ENCODE measurements around the gene PAXIP1. TPM values are rescaled to one million over a fixed set of nuclear protein-coding genes. Genes with fewer than 3 reads are reported as not detected.
"Not testable (repeated sequence)": the region's sequence is repeated elsewhere in the genome, so short reads cannot be mapped to it uniquely, and the experiment has no call there.

PAXIP1 gene
- total and polyA plus RNA-seq, 2 donors (not counting 3 experiments of a cell fraction or from before 2014, with no cell fraction given), result 10.0 to 15.8 TPM

- Histone ChIP-seq H3K9ac (replicated peaks; ENCODE audit: extremely low read depth, insufficient read depth, low read length) (peak overlapping the region; percentile 75), H3K4me3 (replicated peaks in 1 of 3; ENCODE audit: insufficient read depth in 1 of 3, low read depth in 1 of 3, low read length in 3 of 3) (peak overlapping the region; percentile 45 to 91 (median 89)), H3K9me3 (replicated peaks; ENCODE audit: control insufficient read depth, insufficient read depth, low read length) (no peaks in the 10 kb centered on the region), H4K20me1 (replicated peaks; ENCODE audit: control insufficient read depth, extremely low read depth, insufficient read depth, low read length) (no peaks in the 10 kb centered on the region), H3K9me1 (replicated peaks; ENCODE audit: control insufficient read depth, extremely low read depth, insufficient read depth, low read length) (no peaks in the 10 kb centered on the region), H2AFZ (ENCODE audit: low read depth, low read length) (peak overlapping the region; percentile 100), H3K27me3 (ENCODE audit: control insufficient read depth in 2 of 2, insufficient read depth in 2 of 2, low read length in 2 of 2) (peaks cover 0 to 5% of the 10 kb centered on the region in 2 experiments), H3K4me1 (ENCODE audit: control insufficient read depth, extremely low read depth, insufficient read depth, low read length) (peaks cover 8% of the 10 kb centered on the region), H3K79me2 (ENCODE audit: control insufficient read depth, insufficient read depth, low read length) (no peaks in the 10 kb centered on the region), H3K36me3 (ENCODE audit: control insufficient read depth in 2 of 2, extremely low read depth in 1 of 2, insufficient read depth in 2 of 2, low read length in 2 of 2) (no peaks in the 10 kb centered on the region), H3K4me2 (ENCODE audit: insufficient read depth, low read length) (peak overlapping the region; percentile 99), H3K27ac (ENCODE audit: insufficient read depth, low read depth, low read length) (peak overlapping the region; percentile 49)
- intact Hi-C loops (cut with micrococcal nuclease), result loop anchor here (1.0 to 5.0 kb wide), 13 partner anchors 26 to 670 kb away; partner anchors contain the start of genes HTR5A, INSIG1 and PAXIP1
- POLR2A ChIA-PET, result no interaction called here
- peak; percentile 86 for DNase-seq (ENCODE audit: low read depth, low spot score)
- BruUV-seq (replicated peaks), result no TSS peak
- FAIRE-seq, result peak; percentile 86
- dilution Hi-C loops (cut with MboI; ENCODE audit: extremely low pct_ligation_motif_present, low sequenced_read_pairs), result no loop called here
- CTCF ChIA-PET, result interaction anchor here (0.6 to 4.6 kb wide), 61 partner anchors 9 to 840 kb away, joined by 3 to 62 read pairs (median 5); partner anchors contain the start of genes CNPY1 and INSIG1
- peak; percentile 45 to 53 for TF ChIP-seq CTCF (IDR thresholded peaks at IDR 0.05; ENCODE audit: extremely low read depth in 1 of 2, insufficient read depth in 1 of 2, low read depth in 1 of 2, low read length in 2 of 2)
- no peak for TF ChIP-seq MYC (IDR thresholded peaks at IDR 0.05; ENCODE audit: low read depth, low read length)
- no peak for TF ChIP-seq MAX (IDR thresholded peaks at IDR 0.05; ENCODE audit: insufficient read depth, insufficient read length)
These were observed 75.2 kb downstream of the PAXIP1 start for GRCh38 chr7:154927624-154928125.

DNA sequence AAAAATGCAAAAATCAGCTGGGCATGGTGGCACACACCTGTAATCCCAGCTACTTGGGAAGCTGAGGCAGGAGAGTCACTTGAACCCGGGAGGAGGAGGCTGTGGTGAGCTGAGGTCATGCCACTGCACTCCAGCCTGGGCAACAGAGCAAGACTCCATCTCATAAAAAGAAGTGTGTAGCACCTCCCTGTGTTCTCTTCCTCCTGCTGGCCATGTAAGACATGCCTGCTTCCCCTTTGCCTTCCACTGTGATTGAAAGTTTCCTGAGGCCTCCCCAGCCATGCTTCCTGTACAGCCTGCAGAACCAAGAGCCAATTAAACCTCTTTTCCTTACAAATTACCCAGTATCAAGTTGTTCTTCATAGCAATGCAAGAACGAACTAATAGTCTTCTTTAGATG, 80.5 kb downstream of the PAXIP1 start:
- not testable (repeated sequence) for BruUV-seq (replicated peaks)

More for the DNA sequence above, 80.5 kb downstream of the PAXIP1 start:
- H3K4me3 ChIP-seq (replicated peaks in 1 of 3; ENCODE audit: insufficient read depth in 1 of 3, low read depth in 1 of 3, low read length in 3 of 3); FAIRE-seq; dilution Hi-C loops (cut with MboI; ENCODE audit: extremely low pct_ligation_motif_present, low sequenced_read_pairs); DNase-seq (ENCODE audit: low read depth, low spot score); H3K4me1 ChIP-seq (ENCODE audit: control insufficient read depth, extremely low read depth, insufficient read depth, low read length); H3K27ac ChIP-seq (ENCODE audit: insufficient read depth, low read depth, low read length); H3K9me3 ChIP-seq (replicated peaks; ENCODE audit: control insufficient read depth, insufficient read depth, low read length); H3K79me2 ChIP-seq (ENCODE audit: control insufficient read depth, insufficient read depth, low read length); H2AFZ ChIP-seq (ENCODE audit: low read depth, low read length); H3K4me2 ChIP-seq (ENCODE audit: insufficient read depth, low read length); H3K27me3 ChIP-seq (ENCODE audit: control insufficient read depth in 2 of 2, insufficient read depth in 2 of 2, low read length in 2 of 2); intact Hi-C loops (cut with micrococcal nuclease); H3K9me1 ChIP-seq (replicated peaks; ENCODE audit: control insufficient read depth, extremely low read depth, insufficient read depth, low read length); H3K9ac ChIP-seq (replicated peaks; ENCODE audit: extremely low read depth, insufficient read depth, low read length); POLR2A ChIA-PET; H4K20me1 ChIP-seq (replicated peaks; ENCODE audit: control insufficient read depth, extremely low read depth, insufficient read depth, low read length); H3K36me3 ChIP-seq (ENCODE audit: control insufficient read depth in 2 of 2, extremely low read depth in 1 of 2, insufficient read depth in 2 of 2, low read length in 2 of 2): not testable (repeated sequence)
- CTCF ChIA-PET, result interaction anchor here (1.6 to 3.5 kb wide), 5 partner anchors 9 to 457 kb away, joined by 5 to 18 read pairs (median 8); no protein-coding TSS in a partner anchor
